Measurements from ENCODE around the gene FHOD3. TPM values are rescaled to one million over a fixed set of nuclear protein-coding genes. Genes with fewer than 3 reads are reported as not detected.

The FHOD3 gene
- total RNA-seq, 2 donors from 2014 or later = 19.8 to 24.9 TPM

GRCh38 chr18:36470896-36471295 is 173.4 kb downstream of the FHOD3 start:
- H3K27ac ChIP-seq = no peak overlapping the region
- no peaks in the 10 kb centered on the region for H3K27me3 ChIP-seq (replicated peaks; ENCODE audit: insufficient read depth)
- no peak for TF ChIP-seq CTCF (IDR thresholded peaks at IDR 0.05)
- H3K4me1 ChIP-seq (ENCODE audit: control insufficient read depth in 1 of 2, low read depth in 2 of 2) = peaks cover 0 to 9% of the 10 kb centered on the region in 2 donors
- DNase-seq (ENCODE audit: low spot score) = no peak
- ATAC-seq (ENCODE audit: insufficient number of reproducible peaks, low FRiP score, low read depth) = no peak
- H3K36me3 ChIP-seq = no peaks in the 10 kb centered on the region
- no peaks in the 10 kb centered on the region for H3K9me3 ChIP-seq
- H3K4me3 ChIP-seq = no peak overlapping the region

- peaks cover 0 to 9% of the 10 kb centered on the region in 2 donors for H3K4me1 ChIP-seq (ENCODE audit: control insufficient read depth in 1 of 2, low read depth in 2 of 2)
- H3K27ac ChIP-seq = no peak overlapping the region
- H3K36me3 ChIP-seq = no peaks in the 10 kb centered on the region
- no peak overlapping the region for H3K4me3 ChIP-seq
- H3K9me3 ChIP-seq = no peaks in the 10 kb centered on the region
- no peaks in the 10 kb centered on the region for H3K27me3 ChIP-seq (replicated peaks; ENCODE audit: insufficient read depth)
- TF ChIP-seq CTCF (IDR thresholded peaks at IDR 0.05) = no peak
- no peak for ATAC-seq (ENCODE audit: insufficient number of reproducible peaks, low FRiP score, low read depth)
- DNase-seq (ENCODE audit: low spot score) = no peak
These were observed 173.9 kb downstream of the FHOD3 start for GRCh38 chr18:36471393-36471792.

- no peaks in the 10 kb centered on the region for H3K9me3 ChIP-seq
- no peak for TF ChIP-seq CTCF (IDR thresholded peaks at IDR 0.05)
- H3K27me3 ChIP-seq (replicated peaks; ENCODE audit: insufficient read depth) = no peaks in the 10 kb centered on the region
- no peaks in the 10 kb centered on the region for H3K4me1 ChIP-seq (ENCODE audit: control insufficient read depth in 1 of 2, low read depth in 2 of 2)
- no peaks in the 10 kb centered on the region for H3K36me3 ChIP-seq
- no peak overlapping the region for H3K4me3 ChIP-seq
- DNase-seq (ENCODE audit: low spot score) = no peak
- no peak overlapping the region for H3K27ac ChIP-seq
- ATAC-seq (ENCODE audit: insufficient number of reproducible peaks, low FRiP score, low read depth) = no peak
These were observed 178.9 kb downstream of the FHOD3 start for GRCh38 chr18:36476433-36476832.

- Histone ChIP-seq H3K27me3 (replicated peaks; ENCODE audit: insufficient read depth) (no peaks in the 10 kb centered on the region), H3K4me3 (no peak overlapping the region), H3K4me1 (ENCODE audit: control insufficient read depth in 1 of 2, low read depth in 2 of 2) (peaks cover 0 to 3% of the 10 kb centered on the region in 2 donors), H3K9me3 (no peaks in the 10 kb centered on the region), H3K36me3 (no peaks in the 10 kb centered on the region), H3K27ac (no peak overlapping the region)
- DNase-seq (ENCODE audit: low spot score) = no peak
- no peak for ATAC-seq (ENCODE audit: insufficient number of reproducible peaks, low FRiP score, low read depth)
- TF ChIP-seq CTCF (IDR thresholded peaks at IDR 0.05) = no peak
These were observed 180.3 kb downstream of the FHOD3 start for GRCh38 chr18:36477776-36478175.

GRCh38 chr18:36481201-36481657 is 183.7 kb downstream of the FHOD3 start:
- H3K4me1 ChIP-seq (ENCODE audit: control insufficient read depth in 1 of 2, low read depth in 2 of 2) = peaks cover 0 to 10% of the 10 kb centered on the region in 2 donors
- no peak overlapping the region for H3K27ac ChIP-seq
- no peaks in the 10 kb centered on the region for H3K36me3 ChIP-seq
- DNase-seq (ENCODE audit: low spot score) (no peak), ATAC-seq (ENCODE audit: insufficient number of reproducible peaks, low FRiP score, low read depth) (no peak)
- H3K9me3 ChIP-seq = no peaks in the 10 kb centered on the region
- no peak for TF ChIP-seq CTCF (IDR thresholded peaks at IDR 0.05)
- no peak overlapping the region for H3K4me3 ChIP-seq
- H3K27me3 ChIP-seq (replicated peaks; ENCODE audit: insufficient read depth) = no peaks in the 10 kb centered on the region
